Dermis blood vessel endothelial cell (primary cell): ENCODE data around the gene ARID1B. TPM values are rescaled to one million over a fixed set of nuclear protein-coding genes. Genes with fewer than 3 reads are reported as not detected.
A peak's percentile ranks its signal among the peaks of the same experiment; 100 is the strongest.

Experiments
- DNase-seq: peaks from one replicate; pipeline ENCODE4 v3.0.0; 2010
- total RNA-seq: library from RNA; depleted of rRNA; stranded (reverse); fragments of >200 nt; gene quantifications from 2 replicates; pipeline ENCODE4 v1.2.3, GENCODE V29; 2014

Gene ARID1B
- total RNA-seq, 1 donor from 2014 or later = 37.8 TPM

DNA sequence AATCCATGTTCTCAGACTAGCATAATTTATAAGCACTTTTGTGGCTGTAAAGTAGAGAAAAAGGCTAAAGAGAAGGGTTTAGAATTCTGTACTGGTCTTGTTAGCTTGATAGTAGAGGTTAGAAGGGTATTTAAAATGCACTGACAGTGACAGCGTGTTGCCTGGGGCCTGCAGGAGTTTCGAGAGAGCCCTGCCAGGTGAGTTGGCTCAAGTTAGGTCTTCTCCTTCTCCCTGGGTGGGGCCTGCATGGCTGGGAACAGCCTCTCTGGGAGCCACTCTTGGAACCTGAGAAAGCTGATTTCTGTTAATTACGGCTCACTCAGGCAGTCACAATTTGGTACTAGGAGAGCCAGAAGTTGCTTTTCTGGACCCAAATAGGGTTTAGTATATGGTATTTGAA is 103.7 kb downstream of the ARID1B start:
- DNase-seq = no peak

DNA sequence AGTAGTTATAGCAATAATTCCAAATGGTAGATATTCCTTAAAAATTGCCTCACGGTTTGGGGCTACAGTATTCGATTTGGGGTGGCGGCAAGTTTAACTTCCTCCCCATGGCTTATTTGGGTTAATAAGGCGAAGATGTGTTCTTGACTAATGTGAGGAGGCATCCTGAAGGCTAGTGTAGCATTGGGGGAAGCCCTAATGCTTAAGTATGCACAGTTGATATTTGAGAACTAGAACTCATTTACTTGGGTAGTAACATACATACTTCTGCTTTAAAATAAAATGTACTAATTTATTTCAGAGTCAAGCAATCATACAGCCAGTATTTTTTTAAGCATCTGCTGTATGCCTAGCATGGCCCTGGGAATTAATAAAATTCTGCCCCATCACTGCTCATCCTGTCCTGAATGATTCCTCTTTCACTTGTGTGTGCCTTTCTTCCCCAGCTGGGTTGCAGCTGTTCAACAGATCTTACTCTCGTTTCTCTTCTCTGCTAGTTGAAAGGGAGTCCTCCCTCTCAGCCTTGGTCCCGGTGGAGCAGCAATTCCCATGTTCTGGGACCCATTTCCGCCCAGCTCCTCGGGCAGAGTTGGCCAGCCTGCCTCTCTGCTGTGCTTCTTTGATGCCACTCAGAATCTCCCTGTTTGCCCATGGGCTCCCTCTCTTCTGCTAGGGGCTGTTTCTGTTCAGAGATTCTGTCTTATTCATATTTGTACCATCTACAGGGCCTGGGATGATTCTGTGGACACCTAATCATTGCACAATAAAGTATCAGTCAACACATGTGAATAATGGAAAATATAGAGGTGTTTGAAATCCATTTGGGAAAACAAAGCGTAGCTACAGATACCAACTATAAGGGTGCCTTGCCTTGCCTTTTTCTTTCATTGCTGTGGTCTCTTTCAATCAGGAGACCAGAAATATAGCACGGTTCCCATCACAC is 104.8 kb downstream of the ARID1B start:
- DNase-seq = no peak

DNA sequence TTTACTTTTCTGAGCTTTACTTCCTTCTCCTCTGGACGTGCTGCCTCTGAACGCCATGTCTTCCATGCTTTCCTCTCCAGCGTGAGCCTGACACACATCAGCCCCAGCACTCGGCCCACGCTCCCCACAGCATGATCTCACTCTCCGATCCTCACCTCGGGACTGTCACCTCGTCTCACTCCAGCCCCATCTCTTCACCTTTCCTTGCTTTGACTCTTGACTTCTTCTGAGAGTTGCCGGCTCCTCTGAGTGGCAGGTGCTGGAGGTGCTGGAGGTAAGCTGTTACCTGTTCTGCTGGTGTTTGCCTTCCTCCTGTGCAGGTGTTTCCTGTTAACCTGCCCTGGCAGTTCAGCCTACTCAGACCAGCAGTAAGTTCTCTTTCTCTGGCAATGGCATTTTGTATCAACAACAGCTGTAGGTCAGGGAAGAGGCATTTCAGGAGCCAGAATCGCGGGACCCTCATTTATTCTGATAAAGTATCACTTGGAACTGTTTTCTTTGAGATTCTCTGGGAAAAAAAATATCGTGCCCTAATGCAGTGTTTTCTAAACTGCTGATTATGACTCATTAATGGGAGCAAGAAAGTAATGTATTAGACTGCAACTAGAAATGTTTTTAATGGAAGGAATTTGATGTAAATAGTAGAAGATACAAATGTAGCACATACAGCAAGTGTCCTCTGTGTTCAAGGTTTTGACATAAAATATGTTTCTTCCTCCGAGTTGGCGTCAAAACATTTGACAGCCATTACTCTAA is 106.5 kb downstream of the ARID1B start:
- DNase-seq = peak; percentile 15

DNA sequence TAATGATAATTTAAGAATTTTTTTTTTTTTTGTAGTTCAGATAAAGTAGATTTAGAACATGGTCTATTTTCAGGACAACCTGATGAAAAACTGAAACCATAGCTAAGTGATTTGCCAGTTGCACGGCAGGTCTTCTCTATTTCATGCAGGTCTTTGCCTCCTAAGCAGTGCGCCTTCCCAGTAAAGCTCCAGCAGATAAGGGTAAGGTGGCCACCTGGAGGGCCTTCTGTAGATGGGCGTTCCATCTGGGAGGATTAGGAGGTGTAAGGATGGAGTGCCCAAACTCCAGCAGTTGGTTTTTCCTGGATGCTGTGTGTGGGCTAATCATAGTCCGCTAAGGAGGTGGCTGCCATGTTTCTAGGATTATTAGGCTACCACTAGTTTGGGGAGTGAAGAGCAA is 107.1 kb downstream of the ARID1B start:
- no peak for DNase-seq

DNA sequence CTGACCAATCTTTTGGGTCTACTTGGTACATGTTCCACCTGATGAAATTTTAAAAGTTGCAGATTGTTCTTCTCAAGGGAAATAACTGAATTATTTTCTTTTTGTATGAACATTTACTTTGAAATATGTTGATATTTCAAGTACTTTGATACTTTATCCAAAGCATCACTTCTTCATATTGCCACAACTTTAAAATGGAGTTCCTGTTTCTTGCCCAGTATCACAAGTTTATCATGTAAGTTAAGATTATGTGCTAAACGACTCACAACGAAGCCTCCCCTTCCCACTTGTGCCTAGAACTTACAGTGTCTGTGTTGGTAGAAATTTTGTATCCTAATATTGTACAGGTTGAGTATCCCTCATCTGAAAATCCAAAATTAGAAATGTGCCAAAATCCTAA is 108.4 kb downstream of the ARID1B start:
- no peak for DNase-seq

DNA sequence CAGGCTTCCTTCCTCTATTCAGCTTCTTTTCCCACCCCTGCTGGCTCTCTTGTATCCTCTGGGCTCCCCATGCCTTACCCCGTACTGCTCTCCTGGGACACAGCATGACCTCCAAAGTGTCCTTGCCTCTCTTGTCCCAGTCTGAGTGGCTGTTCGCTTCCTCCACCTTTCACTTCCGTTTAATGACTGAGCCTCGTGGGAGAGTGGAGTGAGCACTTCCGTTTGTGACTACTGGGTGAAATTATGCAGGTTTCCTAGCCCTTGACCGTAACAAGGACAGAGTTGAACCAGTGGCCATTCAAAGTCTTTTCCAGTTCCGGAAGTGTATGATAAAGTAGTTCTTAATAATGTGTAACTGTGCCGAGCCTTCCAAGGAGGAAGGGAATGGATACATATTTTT is 109.2 kb downstream of the ARID1B start:
- DNase-seq = peak; percentile 74

DNA sequence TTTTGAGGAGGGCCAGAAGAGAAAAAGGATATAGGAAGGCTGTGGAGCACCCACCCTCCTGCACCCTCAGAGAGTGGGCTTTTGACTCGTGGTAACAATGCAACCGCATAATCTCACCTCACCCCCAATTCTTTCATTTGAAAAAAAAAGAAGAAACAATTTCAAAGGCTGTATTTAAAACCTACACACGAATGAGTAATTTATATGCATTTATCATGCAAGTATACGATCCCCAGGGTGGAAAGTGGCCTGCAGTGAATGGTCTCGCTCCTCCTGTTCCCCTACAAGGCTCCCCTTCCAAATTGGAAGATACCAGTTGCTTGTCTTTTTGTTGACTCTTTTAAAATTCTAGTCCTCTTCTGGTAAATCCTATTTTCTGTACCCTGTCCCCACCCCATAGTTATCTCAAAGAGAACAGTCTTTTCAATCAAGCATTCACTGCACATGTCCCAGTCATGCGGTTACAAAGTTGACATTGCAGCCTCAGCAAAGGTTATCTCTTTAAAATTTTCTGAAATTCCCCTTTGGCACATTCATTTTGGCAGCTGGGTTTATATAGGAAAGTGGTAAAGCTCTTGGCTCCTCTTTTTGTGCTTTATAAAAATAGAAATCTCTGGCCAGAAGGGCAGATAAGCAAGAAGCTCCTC is 110.6 kb downstream of the ARID1B start:
- no peak for DNase-seq

DNA sequence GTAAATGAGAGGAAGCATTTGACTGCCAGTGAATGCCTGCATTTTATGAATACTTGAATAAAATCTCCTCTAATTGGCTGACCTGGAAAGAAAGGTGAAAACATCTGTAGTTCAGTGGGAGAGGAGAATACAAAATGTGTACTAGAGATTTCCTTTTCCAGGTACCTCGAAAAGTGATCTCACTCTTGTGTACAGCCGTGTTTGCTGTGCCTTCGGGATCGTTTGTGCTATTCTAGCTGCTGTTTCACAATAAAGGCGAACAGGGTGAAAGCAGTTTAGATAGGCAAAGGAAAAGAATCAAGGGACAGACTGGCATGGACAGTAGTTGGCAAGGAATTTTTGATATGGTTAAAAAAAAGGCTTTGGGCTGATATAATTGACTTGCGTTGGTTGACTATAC is 112.3 kb downstream of the ARID1B start:
- no peak for DNase-seq

DNA sequence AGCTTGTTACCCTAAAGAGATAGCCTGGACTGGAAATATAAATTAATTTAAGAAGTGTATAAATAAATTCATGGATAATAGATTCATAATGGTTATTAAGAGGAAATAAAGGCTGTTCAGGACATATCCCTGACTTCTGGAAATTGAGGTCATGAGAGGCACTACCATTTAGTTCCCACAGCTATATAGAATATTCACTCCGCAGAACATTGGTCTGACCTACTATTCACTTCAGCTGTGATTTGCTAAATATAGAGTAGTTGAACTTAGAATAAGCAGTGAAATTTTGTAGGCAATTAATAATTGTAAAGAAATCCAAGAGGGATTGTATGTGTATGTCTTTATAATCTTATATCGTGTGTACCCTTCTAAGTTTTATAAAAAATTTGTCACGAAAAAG is 112.8 kb downstream of the ARID1B start:
- DNase-seq = no peak

DNA sequence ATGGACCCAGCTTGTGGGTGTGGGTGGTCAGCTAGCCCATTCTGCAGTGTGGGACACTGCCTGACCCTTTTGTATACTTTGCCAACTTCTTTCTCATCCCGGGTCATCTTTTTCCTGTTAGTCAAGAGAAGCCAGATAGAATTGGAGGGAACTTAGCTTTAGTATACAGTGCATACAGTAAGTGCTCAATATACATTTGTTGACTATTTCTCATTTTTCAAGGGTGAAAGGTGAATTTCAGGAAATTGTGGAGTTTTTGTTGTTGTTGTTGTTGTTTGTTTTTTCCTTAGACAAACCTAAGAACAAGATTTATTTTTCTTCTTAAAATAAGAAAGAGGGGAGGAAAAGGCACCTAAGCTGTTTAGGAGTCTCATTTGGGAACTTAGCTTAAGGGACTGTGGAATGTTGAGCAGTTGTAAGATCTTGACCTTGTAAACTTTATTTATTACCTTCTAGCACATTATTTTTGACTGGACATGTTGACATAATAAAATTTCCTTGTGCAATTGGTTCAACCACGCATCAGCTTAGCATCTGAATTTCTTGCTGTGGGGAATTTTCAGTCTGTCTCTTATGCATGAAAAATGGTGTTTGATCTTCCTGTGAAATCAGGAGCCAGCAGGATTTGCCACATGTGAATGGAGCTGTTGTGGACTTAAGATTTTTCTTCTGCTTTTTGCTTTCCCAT is 113.6 kb downstream of the ARID1B start:
- no peak for DNase-seq

DNA sequence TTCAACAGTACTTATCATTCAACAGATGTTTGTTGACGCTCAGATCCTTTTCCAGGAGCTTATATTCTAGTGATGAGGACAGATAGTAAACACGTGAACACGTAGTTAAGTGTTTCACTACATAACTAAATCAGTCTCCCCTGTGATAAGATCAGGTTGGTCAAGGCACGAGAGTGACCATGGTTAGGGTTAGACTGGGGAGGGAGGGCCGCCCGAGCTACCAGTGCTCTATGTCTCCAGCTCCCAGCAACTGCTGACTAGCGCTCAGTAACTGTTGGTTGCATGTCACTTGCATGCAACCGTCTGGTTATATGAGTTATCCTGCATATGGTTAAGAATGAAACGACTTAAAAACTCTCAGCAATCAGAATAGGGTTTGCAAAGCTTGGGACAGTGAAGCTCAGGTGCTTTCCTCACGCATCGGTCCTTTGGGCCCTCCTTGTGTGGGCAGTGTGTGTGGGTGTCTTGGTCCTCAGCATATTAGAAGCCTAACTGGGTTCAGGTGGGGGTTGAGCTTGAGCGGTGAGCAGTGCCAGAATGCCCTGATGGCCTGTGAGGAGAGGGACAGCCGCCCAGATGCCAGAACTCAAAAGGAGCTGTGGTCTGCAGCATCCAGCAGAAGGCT is 120.8 kb downstream of the ARID1B start:
- no peak for DNase-seq

DNA sequence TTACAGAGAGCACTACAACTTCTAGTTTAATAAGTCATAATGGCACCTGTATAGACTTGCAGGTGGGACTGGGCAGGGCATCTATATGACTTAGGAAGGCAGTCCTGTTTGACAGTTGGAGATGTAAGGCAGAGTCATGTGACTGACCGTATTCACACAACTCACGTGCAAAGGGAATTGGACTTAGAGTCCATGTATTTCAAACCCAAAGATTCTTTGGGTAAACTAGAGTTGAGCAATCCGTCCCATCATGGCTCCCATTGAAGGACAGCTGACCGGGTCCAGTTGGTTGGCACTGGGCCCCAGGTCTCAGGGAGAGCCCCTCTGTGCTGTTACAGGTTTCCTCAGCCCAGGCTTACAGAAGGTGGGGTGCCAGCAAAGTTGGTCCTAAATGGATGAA is 121.9 kb downstream of the ARID1B start:
- DNase-seq = no peak

DNA sequence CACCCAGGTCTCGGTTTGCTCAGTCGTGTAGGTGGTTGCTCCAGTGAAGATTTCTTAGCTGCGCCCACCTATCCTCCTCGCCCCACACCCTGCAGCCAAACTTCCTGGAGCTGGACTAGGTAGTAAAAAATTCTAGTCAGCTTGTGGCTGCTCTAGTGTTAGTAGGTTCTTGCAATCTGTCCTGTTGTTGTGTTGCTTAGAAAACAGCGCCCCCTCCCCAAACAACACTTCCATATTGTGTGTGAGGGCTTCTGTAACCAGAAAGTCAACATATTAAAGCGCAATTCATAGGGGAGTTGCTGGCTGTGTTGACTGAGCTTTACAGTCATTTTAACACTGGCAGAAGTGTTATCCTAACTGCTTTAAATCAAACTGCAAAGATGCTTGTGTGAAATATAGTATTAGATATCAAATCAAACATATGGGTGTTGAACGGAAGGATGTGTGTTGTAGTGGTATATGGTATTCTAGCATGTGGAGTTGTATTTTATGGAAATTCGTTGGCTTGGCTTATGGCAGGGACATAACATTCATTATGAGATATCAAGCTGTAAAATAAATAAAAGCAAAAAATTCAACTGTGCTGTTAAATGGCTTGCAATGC is 122.5 kb downstream of the ARID1B start:
- DNase-seq = no peak

DNA sequence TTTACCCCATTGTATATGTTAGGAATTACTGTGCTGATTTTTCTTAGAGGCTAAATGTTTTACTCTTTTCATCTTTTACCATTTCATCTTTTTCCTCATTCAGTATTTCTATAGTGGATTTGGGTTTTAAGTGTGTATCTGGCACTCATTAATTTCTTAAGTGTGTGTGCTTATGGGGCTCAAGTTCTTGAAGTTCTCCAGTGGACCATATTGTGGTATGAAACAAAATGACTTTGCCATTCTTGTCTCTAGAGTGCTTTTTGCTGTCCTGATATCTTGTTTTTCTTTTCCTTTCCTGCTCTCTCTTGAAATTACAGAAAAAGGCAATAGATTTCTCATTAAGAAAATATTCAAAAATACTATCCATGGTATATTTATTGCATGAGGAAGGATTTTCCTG is 123.1 kb downstream of the ARID1B start:
- no peak for DNase-seq

DNA sequence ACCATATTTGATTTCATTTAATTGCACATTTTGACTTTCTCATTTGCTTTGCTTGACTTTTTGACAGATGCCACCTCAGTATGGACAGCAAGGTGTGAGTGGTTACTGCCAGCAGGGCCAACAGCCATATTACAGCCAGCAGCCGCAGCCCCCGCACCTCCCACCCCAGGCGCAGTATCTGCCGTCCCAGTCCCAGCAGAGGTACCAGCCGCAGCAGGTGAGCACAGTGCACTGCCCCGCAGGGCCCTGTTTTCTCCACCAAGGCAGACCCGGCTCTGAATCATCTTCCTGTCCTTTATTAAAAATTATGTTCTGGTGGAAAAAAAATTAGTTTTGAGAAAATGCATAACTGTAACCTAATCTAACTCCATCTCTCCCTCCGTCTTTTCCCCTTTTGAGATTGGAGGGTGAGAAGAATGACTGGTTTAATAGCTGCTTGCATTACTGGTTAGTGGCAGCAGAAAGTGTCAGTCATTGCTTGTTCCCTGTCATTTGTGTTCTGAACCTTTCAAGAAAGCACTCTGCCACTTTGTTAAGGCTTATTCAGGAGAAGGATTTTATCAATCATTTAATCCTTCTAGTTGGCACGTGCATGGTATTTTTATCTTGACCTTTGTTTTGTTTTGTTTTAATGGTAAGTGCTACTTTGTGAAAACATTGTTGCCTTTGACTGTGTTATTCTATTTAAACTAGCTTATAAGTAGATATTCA is 124.3 kb downstream of the ARID1B start:
- peak; percentile 40 for DNase-seq

DNA sequence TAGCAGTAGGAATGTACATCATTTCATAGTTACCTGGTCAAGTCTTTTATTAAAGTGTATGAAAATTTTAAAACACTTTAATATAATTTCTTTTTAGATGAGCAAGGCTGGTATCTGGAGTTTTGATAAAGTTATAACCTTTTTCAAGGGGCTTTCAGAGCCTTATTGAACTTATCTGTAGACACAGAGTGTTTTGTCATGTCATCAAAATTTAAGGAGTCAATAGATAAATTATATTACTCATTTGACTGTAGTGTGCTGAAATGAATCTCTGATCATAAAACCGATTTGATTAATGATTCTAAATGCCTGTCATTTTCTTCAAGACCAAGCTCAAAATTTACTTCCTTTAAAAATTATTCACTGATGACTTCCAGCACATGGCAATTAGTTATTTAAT is 125.6 kb downstream of the ARID1B start:
- DNase-seq = no peak

DNA sequence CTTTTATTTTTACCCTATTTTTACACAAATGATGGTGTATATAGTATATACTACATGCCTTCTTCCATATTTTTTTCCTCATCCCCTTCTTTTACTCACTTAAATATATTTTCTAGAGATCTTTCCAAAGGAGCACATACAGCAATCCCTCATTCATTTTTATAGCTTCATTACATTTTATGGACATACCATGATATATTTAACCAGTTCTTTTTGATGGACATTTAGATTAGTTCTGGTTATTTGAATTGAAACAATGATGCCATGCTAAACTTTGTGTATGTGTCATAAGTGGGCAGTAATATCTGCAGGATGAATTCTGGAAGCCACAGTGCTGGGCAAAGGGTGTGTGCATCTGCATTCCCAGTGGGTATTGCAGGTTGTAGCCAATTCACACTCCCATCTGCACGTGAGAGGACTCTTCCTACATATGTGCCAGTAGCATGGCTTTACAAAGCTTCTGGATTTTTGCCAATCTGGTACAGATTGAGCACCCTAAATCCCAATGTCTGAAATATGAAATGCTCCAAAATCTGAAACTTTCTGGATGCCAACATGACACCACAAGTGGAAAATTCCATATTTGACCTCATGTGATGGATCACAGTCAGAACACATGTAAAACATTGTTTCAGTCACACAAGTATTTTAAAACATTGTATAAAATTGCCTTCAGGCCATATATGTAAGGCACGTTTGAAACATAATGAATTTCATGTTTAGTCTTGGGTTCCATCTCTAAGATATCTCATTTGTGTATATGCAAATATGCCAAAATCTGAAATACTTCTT is 127.2 kb downstream of the ARID1B start:
- no peak for DNase-seq

DNA sequence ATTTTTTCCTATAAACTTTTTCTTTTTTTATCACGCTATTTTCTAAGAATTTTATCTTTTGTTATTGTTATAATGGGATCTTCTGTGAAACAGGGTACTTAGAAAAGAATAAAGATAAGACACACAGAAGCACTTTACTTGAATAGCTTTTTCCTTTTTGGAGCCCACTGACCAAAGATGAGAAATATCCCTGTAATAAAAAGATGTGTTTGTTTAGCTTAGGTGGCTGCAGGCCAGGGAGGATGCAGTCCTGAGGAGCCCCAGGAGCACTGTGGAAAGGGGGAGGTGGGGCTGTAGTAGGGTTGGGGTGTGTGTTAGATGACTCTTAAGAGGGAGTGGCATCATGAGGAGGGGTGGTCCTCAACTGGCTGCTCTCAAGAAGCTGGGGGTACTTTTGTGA is 128.6 kb downstream of the ARID1B start:
- no peak for DNase-seq

DNA sequence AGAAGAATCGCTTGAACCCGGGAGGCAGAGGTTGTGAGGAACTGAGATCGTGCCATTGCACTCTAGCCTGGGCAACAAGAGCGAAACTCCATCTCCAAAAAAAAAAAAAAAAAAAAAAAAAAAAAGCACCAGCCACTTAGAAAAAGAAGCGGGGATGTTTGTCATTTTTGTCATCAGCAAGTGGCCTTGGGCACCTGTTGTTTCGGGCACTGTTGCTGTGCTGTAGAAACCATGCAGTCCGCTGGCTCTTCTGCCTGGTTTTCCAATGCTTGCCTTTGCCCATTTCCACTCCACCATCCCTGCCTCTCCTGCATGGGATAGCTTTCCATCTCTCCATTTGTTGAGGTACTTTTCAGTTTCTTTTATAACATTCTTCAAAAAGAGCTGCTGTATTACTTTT is 129.3 kb downstream of the ARID1B start:
- no peak for DNase-seq
